HK-2 (cell line): ENCODE data around the gene SEC14L3.

Source experiments
- DNase-seq: peaks from one replicate; pipeline ENCODE4 v3.0.0-alpha.2; 2018; ENCODE audit not compliant: unreplicated experiment

The SEC14L3 gene

GRCh38 chr22:30471616-30472318 lies at the start of gene SEC14L3:
Gene SEC14L3 (minus strand): TSS chr22:30472017. CDS start chr22:30471958, 59 bp downstream.
- no peak for DNase-seq

DNA sequence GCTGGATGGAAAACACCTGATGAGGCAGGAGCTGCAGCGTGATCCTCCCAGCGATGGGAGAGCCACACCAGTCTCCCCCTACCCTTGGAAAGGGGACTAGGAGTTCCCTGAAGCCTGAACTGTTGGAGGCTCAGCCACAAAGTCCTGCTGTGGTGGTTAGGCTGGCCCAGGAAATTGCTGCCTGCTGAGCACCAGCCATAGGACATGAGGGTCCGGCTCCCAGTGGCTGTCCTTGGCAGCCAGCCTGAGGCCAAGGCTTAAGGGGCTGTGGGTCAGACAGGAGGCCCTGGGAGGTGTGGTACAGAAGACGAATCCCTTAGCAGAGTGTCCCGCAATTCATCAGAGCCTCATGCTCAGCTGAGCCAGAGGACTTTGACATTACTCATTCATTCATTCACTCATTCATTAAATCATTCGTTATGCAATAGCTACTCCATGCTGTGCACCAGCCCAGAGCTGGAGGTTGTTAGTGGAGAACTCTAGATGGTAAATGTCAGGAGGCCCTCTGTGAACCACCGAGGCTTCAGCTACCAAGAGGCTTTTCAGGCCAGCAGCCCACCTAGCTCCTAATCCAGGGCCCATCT lies 48.1 kb upstream of the SEC14L3 start:
- DNase-seq = no peak

DNA sequence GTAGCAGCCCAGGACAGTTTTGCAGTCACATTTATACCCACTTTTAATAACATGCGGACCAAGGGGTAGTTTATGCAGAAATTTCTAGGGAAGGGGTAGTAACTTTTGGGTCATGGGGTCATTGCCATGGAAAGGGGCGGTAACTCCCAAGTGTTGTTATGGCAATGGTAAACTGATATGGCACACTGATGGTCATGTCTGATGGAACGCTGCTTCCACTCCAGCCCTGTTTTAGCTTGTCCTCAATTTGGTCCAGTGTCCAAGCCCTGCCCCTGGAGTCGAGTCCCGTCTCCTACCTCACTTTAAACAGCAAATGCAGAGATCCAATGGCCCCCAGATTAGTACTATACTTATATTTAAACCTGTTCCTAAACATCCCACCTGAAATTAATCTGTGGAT lies 44.9 kb upstream of the SEC14L3 start:
- DNase-seq = no peak

- DNase-seq = no peak
These were observed 44.5 kb upstream of the SEC14L3 start for GRCh38 chr22:30516273-30516672.

DNA sequence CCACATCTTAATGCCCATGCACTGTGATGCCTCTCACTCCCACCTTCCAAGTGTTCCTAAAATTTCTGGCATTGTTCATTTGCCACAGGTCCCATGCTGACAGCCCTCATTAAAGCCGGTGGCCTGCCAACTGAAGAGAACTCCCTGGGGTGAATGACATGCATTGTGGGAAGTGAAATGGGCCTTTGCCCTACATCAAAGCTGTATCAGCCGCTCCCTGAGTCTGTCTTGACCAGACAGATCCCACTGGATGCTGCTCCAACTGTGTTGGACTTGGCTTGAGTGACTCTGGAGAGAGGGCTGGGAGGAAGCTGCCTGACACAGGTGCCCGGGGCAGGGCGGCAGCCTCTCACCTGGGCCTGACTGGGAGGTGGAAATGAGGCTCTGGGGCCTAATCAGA lies 42.4 kb upstream of the SEC14L3 start:
- DNase-seq = no peak

DNA sequence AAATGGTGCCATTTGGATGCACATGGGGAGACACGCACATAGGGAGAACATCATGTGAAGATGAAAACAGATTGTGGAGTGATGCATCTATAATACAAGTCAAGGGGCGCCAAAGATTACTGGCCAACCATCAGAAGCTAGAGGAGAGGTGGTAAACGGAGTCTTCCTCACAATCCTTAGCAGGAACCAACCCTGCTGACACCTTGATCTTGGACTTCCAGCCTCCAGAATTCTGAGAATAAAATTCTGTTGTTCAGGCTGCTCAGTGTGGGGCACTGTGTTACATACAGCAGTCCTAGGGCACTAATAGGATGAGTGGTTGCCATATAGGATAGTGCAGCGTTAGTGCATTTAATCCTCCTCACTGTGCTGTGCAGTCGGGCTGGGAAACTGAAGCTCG lies 41.6 kb upstream of the SEC14L3 start:
- DNase-seq = no peak

GRCh38 chr22:30511911-30512310 lies 40.1 kb upstream of the SEC14L3 start:
- no peak for DNase-seq

GRCh38 chr22:30511109-30511508 lies 39.3 kb upstream of the SEC14L3 start:
- no peak for DNase-seq

DNA sequence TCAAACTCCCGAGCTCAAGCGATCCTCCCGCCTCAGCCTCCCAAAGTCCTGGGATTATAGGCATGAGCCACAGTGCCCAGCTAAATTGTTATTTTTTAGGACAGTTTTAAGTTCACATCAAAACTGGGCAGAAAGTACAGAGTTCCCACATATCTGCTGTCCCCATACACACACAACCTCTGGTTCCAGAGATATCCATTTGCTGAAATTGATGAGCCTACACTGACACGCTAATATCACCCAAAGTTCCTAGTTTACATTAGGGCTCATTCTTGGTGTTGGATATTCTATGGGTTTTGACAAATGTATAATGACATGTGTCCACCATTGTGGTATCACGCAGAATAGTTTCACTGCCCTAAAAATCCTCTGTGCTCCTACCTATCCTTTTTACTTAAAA lies 36.4 kb upstream of the SEC14L3 start:
- DNase-seq = no peak

DNA sequence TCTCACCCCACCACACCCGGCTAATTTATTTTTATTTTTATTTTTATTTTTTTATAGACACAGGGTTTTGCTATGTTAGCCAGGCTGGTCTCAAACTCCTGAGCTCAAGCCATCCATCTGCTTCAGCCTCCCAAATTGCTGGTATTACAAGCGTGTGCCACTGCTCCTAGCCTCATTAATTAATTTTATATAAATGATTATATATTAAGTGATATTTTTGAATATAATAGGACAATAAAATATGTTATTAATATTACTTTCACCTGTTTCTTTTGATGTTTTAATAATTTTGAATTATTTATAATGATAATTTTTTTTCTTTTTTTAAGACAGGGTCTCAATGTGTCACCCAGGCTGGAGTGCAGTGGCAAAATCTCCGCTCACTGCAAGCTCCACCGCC lies 35.9 kb upstream of the SEC14L3 start:
- DNase-seq = no peak

DNA sequence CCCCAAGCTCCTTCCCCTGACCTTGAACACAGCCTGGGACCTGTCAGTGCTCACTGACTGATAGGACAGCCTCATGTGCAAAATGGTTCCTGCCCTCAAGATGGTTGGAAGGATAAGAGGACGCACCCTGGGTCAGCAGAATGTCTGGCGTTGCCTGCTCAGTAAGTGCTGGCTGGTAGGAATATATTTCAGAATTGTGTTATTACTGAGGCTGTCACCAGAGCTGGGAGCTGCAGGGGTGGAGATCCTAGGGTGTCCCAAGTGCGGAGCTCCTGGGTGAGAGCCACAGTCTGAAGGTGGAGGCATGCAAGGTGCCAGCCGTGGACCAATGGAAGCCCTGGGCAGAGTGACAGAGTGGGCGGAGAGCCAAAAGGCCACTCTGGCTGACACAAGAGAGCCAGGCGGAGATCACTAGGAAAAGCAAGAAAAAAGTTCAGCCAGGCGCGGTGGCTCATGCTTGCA lies 34.7 kb upstream of the SEC14L3 start:
- DNase-seq = no peak

DNA sequence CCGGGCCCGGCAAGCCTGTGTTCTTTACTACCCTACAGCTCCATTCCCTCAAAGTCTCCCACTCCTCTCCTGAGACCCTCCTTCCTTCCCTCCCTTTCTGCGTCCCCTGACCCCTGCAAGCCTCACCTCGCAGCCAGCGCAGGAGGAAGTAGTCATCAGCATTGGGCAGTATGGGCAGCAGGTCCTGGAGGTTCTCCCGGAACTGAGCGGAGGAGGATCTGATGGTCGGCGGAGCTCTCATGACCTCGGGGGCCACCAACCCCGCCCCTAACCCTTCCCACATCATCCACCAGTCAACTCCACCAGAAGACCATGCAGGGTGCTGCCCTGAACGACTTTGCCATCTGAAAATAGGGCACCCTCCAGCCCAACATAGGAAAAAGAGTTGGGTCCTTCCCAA lies 31.7 kb upstream of the SEC14L3 start:
- DNase-seq = no peak

DNA sequence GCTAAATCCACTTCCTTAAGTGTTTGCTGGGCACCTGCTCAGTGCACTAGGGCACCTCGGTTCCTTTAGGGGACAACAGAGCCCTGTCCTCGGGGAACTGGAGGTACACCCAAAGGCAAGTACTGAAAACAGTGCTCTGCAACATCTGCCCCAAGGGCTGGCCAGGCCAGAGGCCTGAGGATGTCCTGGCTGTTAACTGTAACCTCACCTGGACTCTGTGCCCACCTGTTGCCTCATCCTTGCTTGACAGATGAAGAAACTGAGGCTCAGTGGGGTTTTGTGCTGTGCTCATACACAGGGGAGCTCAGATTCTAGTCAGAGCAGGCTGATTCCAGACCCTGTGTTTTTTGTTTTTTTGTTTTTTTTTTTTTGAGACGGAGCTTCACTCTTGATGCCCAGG lies 31.1 kb upstream of the SEC14L3 start:
- DNase-seq = no peak

DNA sequence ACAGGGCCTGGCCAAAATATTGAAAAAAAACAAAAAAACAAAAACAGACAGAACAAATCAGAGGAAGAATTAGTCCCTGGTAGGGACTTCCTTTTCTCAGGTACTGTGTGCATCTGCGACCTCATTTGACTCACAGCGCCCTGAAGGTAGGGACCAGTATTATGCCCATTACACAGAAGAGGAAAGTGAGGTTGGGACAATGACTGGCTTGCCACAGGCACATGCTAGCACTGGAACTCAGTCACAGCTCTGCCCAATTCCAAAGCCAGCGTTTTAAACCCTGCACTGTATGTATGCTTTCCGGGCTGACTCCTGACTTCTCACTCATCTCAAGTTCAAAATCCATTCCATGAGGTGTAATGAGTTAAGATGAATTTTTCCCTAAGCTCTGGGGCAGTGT lies 30.3 kb upstream of the SEC14L3 start:
- no peak for DNase-seq

- no peak for DNase-seq
These were observed 28.8 kb upstream of the SEC14L3 start for GRCh38 chr22:30500628-30501027.

- DNase-seq = no peak
These were observed 25.8 kb upstream of the SEC14L3 start for GRCh38 chr22:30497466-30498150.

DNA sequence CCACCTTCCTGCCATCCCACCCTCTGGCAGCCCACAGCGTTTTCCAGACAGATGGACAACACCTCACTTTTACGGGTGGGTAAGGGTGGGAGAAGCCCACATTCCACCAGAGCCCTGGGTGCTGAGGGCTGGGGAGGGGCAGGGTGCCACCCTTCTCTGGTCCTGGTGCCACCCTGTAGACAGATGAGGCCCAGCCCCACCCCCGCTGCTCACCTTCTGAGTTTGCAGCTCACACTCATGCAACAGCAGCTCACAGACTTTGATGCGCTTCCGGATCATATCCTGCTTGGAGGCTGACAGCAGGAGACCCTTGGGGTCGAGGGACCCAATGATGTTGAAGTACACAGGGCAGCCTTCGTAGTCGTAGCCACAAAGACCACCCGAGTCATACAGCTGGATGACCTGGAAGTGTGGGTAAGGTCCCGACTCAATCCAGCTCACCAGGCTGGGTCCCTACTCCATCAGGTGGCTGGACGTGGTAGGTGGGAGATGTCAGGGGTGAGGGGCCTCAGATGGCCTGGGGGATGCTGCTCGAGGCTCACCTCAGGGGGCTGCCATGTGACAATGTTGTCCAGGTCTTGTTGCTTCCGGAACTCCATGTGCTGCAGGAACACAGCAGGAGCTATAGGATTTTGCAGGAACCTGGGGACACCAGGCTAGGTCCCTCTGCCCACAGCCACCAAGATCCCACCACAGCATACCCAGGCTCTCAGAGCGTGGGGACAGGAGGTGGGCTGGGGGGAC lies 23.4 kb upstream of the SEC14L3 start:
- DNase-seq = no peak

DNA sequence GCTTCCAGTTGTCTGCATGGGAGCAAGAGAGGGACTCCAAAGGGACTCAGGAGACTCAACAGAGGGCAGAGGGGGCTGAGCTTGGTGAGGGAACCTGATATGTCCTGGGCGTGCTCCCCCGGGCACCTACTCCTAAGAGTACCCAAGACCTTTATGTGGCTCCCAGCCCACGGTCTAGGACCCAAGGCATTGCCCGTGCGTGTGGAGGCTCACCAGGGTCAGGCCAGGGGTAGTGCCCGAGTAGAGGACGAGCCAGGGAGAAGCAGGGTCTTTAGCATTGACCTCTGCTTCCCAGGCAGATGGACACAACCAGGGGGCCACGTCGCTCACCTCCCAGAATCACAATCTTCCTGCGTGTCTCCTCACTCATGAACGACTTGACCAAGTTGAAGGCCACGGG lies 20.3 kb upstream of the SEC14L3 start:
- no peak for DNase-seq

GRCh38 chr22:30491381-30491780 lies 19.6 kb upstream of the SEC14L3 start:
- DNase-seq = no peak

DNA sequence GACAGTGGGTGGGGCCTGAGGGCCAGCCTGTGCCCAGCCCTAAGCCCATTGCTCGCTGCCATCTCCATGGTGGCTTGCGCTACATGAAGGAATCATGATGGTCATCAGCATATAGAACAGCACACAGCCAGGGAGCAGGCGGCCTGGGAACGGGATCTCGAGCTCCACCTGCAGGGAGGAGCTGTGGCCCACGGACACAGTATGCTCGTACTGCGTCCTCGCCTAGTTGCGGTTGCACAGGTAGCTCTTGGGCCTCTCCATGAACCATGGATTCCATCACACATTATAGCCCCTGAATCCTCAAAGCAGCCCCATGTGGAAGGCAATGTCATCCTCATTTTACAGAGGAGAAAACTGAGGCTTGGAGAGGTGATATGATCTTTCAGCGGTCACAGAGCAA lies 18.6 kb upstream of the SEC14L3 start:
- no peak for DNase-seq

GRCh38 chr22:30488121-30488520 lies 16.3 kb upstream of the SEC14L3 start:
- no peak for DNase-seq

DNA sequence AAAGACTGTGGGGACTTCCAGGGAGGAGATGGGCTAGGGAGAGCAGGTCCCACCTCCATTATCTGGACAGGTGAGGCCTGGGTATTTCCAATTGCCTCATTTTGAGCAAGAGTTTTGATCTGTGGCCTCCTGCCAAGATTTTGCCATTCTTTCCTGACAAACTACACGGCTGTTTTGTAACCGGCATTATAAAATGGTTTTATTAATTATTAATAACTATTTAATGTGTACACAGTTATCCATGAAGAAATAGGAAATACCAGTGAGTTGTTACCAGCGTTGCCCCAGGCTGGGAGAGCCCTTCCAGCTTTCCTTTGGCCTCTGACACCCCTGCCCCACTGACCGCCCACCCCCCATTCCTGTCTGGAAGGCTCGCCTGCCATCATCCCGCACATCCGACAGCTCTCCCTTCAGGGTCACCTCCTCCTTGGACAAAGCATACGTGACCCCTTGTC lies 14.9 kb upstream of the SEC14L3 start:
- no peak for DNase-seq
